GM13976 (cell line): ENCODE measurements around the gene OPRL1.
A peak's percentile ranks its signal among the peaks of the same experiment; 100 is the strongest.

Experiments
- DNase-seq: peaks from one replicate; pipeline ENCODE4 v3.0.0; 2012; ENCODE audit warnings: low spot score
- CTCF ChIP-seq: IDR thresholded peaks from 2 replicates; pipeline ENCODE4 v1.5.1; 2012; ENCODE audit warnings: borderline replicate concordance, mild to moderate bottlenecking; ENCODE audit not compliant: insufficient read depth; ENCODE audit errors: extremely low read depth, missing control alignments, control extremely low read depth
- in situ Hi-C: fragments of 300-500 bp; cut with MboI; formaldehyde crosslinking; loops from one replicate; pipeline ENCODE4 v1.12.0; 2022; ENCODE audit warnings: low sequenced_read_pairs, mixed read lengths, inconsistent platforms; ENCODE audit not compliant: unreplicated experiment

Gene OPRL1

GRCh38 chr20:64042054-64042781, 37.7 kb upstream of the OPRL1 start:
- in situ Hi-C loops = no loop called here
- TF ChIP-seq CTCF = no peak
- DNase-seq = peak; percentile 64

GRCh38 chr20:64043768-64044167, 36.1 kb upstream of the OPRL1 start:
- TF ChIP-seq CTCF = no peak
- in situ Hi-C loops = no loop called here

DNA sequence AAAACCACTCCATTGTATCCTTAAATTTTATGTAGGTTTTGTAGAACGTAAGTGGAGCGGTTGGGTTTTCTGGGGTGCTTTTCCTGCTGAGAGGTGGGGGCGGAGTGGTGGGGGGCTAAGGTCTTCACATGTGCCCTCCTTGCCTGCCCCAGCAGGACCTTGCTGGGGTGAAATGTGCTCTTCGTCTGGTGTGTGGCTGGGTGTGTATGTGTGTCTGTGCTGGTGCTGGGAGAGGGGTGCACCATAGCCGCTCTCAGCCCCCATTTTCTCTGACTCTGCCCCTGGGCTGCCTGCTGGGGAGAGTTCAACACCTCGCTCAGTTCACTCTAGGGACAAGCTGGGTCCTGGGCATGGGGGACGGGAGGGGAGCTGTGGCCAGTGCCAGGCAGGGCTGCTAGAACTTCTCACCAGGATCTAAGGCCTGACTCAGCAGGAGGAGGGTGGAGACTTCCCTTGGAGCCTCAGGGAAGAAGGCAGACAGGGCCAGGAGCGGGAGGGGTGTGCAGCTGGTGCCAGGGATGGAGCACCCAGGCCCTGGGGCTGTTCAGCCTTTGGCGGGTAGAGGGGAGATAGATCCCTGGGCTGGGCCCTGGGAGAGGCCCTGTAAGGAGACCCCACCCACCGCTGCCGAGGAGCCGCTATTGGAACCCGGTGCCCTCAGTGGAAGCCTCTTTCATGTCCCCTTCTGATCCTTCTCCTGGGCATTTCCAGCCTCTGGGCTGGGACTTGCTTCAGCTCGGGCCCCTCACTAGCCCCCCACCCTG, 35.2 kb upstream of the OPRL1 start:
- in situ Hi-C loops = no loop called here
- DNase-seq = no peak
- no peak for TF ChIP-seq CTCF

More at GRCh38 chr20:64043768-64044167, 36.1 kb upstream of the OPRL1 start:
- no peak for DNase-seq

- no peak for DNase-seq
- in situ Hi-C loops = no loop called here
- no peak for TF ChIP-seq CTCF
Observed at GRCh38 chr20:64045346-64046011, 34.4 kb upstream of the OPRL1 start.

- in situ Hi-C loops = no loop called here
- TF ChIP-seq CTCF = no peak
- no peak for DNase-seq
Observed at GRCh38 chr20:64047046-64047389, 32.9 kb upstream of the OPRL1 start.

GRCh38 chr20:64047968-64048401, 31.9 kb upstream of the OPRL1 start:
- in situ Hi-C loops = no loop called here
- DNase-seq = no peak
- no peak for TF ChIP-seq CTCF
